ENCODE measurements around the gene GTF2F1. TPM values are rescaled to one million over a fixed set of nuclear protein-coding genes. Genes with fewer than 3 reads are reported as not detected.

The GTF2F1 gene
- total and polyA plus RNA-seq, 9 of the 15 experiments (the other 6 are each of a cell fraction or from before 2014, with no cell fraction given) = 4.7 to 75.4 (median 68.4) TPM

DNA sequence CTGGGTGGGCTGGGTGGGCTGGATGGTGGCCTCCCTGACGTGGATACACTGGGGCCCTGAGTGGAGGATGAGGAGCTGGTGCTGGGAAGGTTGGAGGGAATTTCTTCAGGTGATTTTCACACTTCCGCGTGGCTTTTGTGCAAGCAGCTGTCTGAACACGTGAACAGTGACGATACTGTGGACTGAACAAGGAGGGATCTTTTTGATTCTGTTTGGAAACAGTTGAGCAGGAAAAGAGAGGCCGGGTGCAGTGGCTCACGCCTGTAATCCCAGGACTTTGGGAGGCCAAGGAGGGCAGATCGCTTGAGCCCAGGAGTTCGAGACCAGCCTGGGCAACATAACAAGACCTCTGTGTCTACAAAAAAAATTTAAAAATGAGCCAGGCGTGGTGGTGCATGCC lies 9.1 kb upstream of the GTF2F1 start:
- DNase-seq (ENCODE audit: extremely low read depth in 1 of 4, low spot score in 3 of 4) = no peak
- in situ Hi-C loops (cut with MboI) = no loop called here
- Histone ChIP-seq H3K79me2 (ENCODE audit: control insufficient read depth, insufficient read depth, low read length) (no peaks in the 10 kb centered on the region), H4K20me1 (replicated peaks; ENCODE audit: control insufficient read depth, insufficient read depth, low read length) (no peaks in the 10 kb centered on the region), H3K9ac (ENCODE audit: insufficient read depth in 1 of 2, low read depth in 2 of 2, low read length in 2 of 2) (no peak overlapping the region), H3K4me3 (no peak overlapping the region), H2AFZ (ENCODE audit: low read depth, low read length) (peak overlapping the region; percentile 65; the same call in 1 of the 2 replicates), H3K9me3 (replicated peaks; ENCODE audit: control insufficient read depth, insufficient read depth, low read depth, low read length) (no peaks in the 10 kb centered on the region), H3K27ac (ENCODE audit: extremely low read depth, low read depth, low read length) (no peak overlapping the region), H3K27me3 (ENCODE audit: control insufficient read depth in 2 of 2, insufficient read depth in 2 of 2, low read length in 2 of 2) (no peaks in the 10 kb centered on the region), H3K36me3 (ENCODE audit: control insufficient read depth, insufficient read depth, low read length) (no peaks in the 10 kb centered on the region), H3K4me2 (ENCODE audit: insufficient read depth, low read length) (no peak overlapping the region), H3K4me1 (replicated peaks in 1 of 2; ENCODE audit: control insufficient read depth in 2 of 2, insufficient read depth in 2 of 2, low read length in 2 of 2) (peaks cover 0 to 7% of the 10 kb centered on the region in 2 experiments; a peak in 2 of 5 replicates), H3K9me1 (ENCODE audit: control insufficient read depth, insufficient read depth, low read length) (no peaks in the 10 kb centered on the region)
- intact Hi-C loops (cut with micrococcal nuclease) = no loop called here
- no peak for ATAC-seq
- TF ChIP-seq, protein P1, sequence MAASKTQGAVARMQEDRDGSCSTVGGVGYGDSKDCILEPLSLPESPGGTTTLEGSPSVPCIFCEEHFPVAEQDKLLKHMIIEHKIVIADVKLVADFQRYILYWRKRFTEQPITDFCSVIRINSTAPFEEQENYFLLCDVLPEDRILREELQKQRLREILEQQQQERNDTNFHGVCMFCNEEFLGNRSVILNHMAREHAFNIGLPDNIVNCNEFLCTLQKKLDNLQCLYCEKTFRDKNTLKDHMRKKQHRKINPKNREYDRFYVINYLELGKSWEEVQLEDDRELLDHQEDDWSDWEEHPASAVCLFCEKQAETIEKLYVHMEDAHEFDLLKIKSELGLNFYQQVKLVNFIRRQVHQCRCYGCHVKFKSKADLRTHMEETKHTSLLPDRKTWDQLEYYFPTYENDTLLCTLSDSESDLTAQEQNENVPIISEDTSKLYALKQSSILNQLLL (CRISPR knock-in tag; IDR thresholded peaks at IDR 0.05; ENCODE audit: borderline replicate concordance) = no peak
- TF ChIP-seq, protein P2, sequence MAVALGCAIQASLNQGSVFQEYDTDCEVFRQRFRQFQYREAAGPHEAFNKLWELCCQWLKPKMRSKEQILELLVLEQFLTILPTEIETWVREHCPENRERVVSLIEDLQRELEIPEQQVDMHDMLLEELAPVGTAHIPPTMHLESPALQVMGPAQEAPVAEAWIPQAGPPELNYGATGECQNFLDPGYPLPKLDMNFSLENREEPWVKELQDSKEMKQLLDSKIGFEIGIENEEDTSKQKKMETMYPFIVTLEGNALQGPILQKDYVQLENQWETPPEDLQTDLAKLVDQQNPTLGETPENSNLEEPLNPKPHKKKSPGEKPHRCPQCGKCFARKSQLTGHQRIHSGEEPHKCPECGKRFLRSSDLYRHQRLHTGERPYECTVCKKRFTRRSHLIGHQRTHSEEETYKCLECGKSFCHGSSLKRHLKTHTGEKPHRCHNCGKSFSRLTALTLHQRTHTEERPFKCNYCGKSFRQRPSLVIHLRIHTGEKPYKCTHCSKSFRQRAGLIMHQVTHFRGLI (CRISPR knock-in tag; IDR thresholded peaks at IDR 0.05) = no peak
- TF ChIP-seq, protein P3, sequence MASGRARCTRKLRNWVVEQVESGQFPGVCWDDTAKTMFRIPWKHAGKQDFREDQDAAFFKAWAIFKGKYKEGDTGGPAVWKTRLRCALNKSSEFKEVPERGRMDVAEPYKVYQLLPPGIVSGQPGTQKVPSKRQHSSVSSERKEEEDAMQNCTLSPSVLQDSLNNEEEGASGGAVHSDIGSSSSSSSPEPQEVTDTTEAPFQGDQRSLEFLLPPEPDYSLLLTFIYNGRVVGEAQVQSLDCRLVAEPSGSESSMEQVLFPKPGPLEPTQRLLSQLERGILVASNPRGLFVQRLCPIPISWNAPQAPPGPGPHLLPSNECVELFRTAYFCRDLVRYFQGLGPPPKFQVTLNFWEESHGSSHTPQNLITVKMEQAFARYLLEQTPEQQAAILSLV (tag; IDR thresholded peaks at IDR 0.05) = no peak
- no peak for TF ChIP-seq TGIF2 (CRISPR knock-in tag; IDR thresholded peaks at IDR 0.05)
- TF ChIP-seq SMARCE1 (IDR thresholded peaks at IDR 0.05) = no peak
- TF ChIP-seq E2F3 (CRISPR knock-in tag; IDR thresholded peaks at IDR 0.05) = no peak
- ChIA-PET CTCF (ENCODE audit: low intra/inter-chr PET ratio) (no interaction called here), POLR2A (interaction anchor here (0.8 kb wide), 1 partner anchor 1680 kb away, joined by 3 read pairs; no protein-coding TSS in a partner anchor)
- BruUV-seq (replicated peaks) = no TSS peak
- 51% methylated on average over 6 of the region's 10 CpGs for WGBS (ENCODE audit: insufficient coverage, low coverage, missing lambda C conversion rate)
- no peak for FAIRE-seq

All from K562 (cell line).